DMS 273 treated with DMSO at 0.1 percent for 48 hours (cell line): ENCODE measurements around the gene DCXR.
A peak's percentile ranks its signal among the peaks of the same experiment; 100 is the strongest.

ENCODE experiments used
- DNase-seq: peaks from one replicate; lab custom pipeline; 2025; lab: John Stamatoyannopoulos, UW

The DCXR gene

GRCh38 chr17:82037092-82037888 lies at the start of gene DCXR:
DCXR (minus strand) TSS chr17:82037697; CDS start chr17:82037682, 15 bp downstream.
- DNase-seq = peak; percentile 90

GRCh38 chr17:82085931-82086764 lies 48.7 kb upstream of the DCXR start:
- DNase-seq = no peak

- no peak for DNase-seq
Observed at GRCh38 chr17:82085031-82085861, 47.7 kb upstream of the DCXR start.

- no peak for DNase-seq
Observed at GRCh38 chr17:82084373-82085030, 47.0 kb upstream of the DCXR start.

GRCh38 chr17:82083533-82084359 lies 46.2 kb upstream of the DCXR start:
- no peak for DNase-seq

- no peak for DNase-seq
Observed at GRCh38 chr17:82083009-82083408, 45.5 kb upstream of the DCXR start.

GRCh38 chr17:82082456-82082855 lies 45.0 kb upstream of the DCXR start:
- no peak for DNase-seq

- no peak for DNase-seq
Observed at GRCh38 chr17:82081966-82082365, 44.5 kb upstream of the DCXR start.

- DNase-seq = no peak
Observed at GRCh38 chr17:82081546-82081945, 44.0 kb upstream of the DCXR start.

GRCh38 chr17:82080789-82081464 lies 43.4 kb upstream of the DCXR start:
- DNase-seq = no peak

GRCh38 chr17:82080048-82080788 lies 42.7 kb upstream of the DCXR start:
- DNase-seq = no peak

GRCh38 chr17:82079001-82079677 lies 41.6 kb upstream of the DCXR start:
- no peak for DNase-seq

GRCh38 chr17:82078433-82078832 lies 40.9 kb upstream of the DCXR start:
- no peak for DNase-seq

GRCh38 chr17:82077617-82078358 lies 40.3 kb upstream of the DCXR start:
- DNase-seq = no peak

GRCh38 chr17:82076785-82077591 lies 39.5 kb upstream of the DCXR start:
- no peak for DNase-seq

- DNase-seq = no peak
Observed at GRCh38 chr17:82076018-82076784, 38.7 kb upstream of the DCXR start.

- DNase-seq = no peak
Observed at GRCh38 chr17:82073446-82073845, 35.9 kb upstream of the DCXR start.
